Stimulated activated CD8-positive, alpha-beta memory T cell treated with anti-CD3 and anti-CD28 coated beads, Interleukin-4, amount 100 ng/mL, for 24 hours (primary cell): Measurements from ENCODE around the gene QPCTL.
"Not testable (repeated sequence)": the region's sequence is repeated elsewhere in the genome, so short reads cannot be mapped to it uniquely, and the experiment has no call there.

ENCODE experiments used
- DNase-seq: peaks from one replicate; pipeline ENCODE4 v3.0.0-alpha.2; 2020; ENCODE audit warnings: low read depth

Gene QPCTL

GRCh38 chr19:45676851-45677263, 15.6 kb upstream of the QPCTL start:
- peak; percentile 23 for DNase-seq

GRCh38 chr19:45677351-45678230, 14.9 kb upstream of the QPCTL start:
- DNase-seq = peak; percentile 72

- DNase-seq = peak; percentile 77
Measured at GRCh38 chr19:45681391-45682015, 11.0 kb upstream of the QPCTL start.

- no peak for DNase-seq
Measured at GRCh38 chr19:45682117-45682516, 10.3 kb upstream of the QPCTL start.

GRCh38 chr19:45682908-45683307, 9.6 kb upstream of the QPCTL start:
- DNase-seq = no peak

- not testable (repeated sequence) for DNase-seq
Measured at GRCh38 chr19:45685045-45685444, 7.4 kb upstream of the QPCTL start.

- DNase-seq = no peak
Measured at GRCh38 chr19:45687599-45687998, 4.9 kb upstream of the QPCTL start.

GRCh38 chr19:45691516-45692186, 815 bp upstream of the QPCTL start, which contains the start of gene SNRPD2:
SNRPD2 (minus strand) TSS chr19:45691953; CDS start chr19:45691888, 65 bp downstream.
- DNase-seq = peak; percentile 89

GRCh38 chr19:45693106-45693788, 781 bp downstream of the QPCTL start:
- DNase-seq = peak; percentile 68

GRCh38 chr19:45701676-45702075, 9.2 kb downstream of the QPCTL start:
- no peak for DNase-seq

GRCh38 chr19:45705115-45705514, 12.6 kb downstream of the QPCTL start:
- DNase-seq = no peak

- DNase-seq = no peak
Measured at GRCh38 chr19:45705710-45706415, 13.4 kb downstream of the QPCTL start.

GRCh38 chr19:45710356-45711130, 18.1 kb downstream of the QPCTL start:
- no peak for DNase-seq

GRCh38 chr19:45711851-45712698, 19.6 kb downstream of the QPCTL start:
- no peak for DNase-seq

GRCh38 chr19:45712699-45713067, 20.2 kb downstream of the QPCTL start:
- DNase-seq = no peak

- no peak for DNase-seq
Measured at GRCh38 chr19:45713141-45713540, 20.7 kb downstream of the QPCTL start.

- no peak for DNase-seq
Measured at GRCh38 chr19:45715139-45715538, 22.7 kb downstream of the QPCTL start.

GRCh38 chr19:45716359-45717130, 24.1 kb downstream of the QPCTL start:
- no peak for DNase-seq
